Head of caudate nucleus (tissue), 42 donors: ENCODE data around the gene STRADB.

Experiments used
- DNase-seq, 42 donors: peaks; one replicate each; pipeline versions ENCODE4 v3.0.0 to v3.0.0-alpha.2; 2020 to 2021; ENCODE audit warnings: mixed read lengths in 7 of 42
- intact Hi-C: fragments of 100-400 bp; cut with DNase I; formaldehyde crosslinking; loops from one replicate; pipeline ENCODE4 v1.15.0; 2022

The STRADB gene

DNA sequence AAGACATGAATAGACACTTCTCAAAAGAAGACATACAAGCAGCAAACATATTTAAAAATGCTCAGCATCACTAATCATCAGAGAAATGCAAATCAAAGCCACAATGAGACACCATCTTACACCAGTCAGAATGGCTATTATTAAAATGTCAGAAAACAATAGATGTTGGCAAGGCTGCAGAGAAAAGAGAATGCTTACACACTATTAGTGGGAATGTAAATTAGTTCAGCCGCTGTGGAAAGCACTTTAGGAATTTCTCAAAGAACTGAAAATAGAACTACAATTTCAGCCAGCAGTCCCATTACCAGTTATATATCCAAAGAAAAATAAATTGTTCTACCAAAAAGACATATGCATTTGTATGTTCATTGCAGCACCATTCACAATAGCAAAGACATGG lies 61.7 kb downstream of the STRADB start:
- intact Hi-C loops = no loop called here
- no peak for DNase-seq

DNA sequence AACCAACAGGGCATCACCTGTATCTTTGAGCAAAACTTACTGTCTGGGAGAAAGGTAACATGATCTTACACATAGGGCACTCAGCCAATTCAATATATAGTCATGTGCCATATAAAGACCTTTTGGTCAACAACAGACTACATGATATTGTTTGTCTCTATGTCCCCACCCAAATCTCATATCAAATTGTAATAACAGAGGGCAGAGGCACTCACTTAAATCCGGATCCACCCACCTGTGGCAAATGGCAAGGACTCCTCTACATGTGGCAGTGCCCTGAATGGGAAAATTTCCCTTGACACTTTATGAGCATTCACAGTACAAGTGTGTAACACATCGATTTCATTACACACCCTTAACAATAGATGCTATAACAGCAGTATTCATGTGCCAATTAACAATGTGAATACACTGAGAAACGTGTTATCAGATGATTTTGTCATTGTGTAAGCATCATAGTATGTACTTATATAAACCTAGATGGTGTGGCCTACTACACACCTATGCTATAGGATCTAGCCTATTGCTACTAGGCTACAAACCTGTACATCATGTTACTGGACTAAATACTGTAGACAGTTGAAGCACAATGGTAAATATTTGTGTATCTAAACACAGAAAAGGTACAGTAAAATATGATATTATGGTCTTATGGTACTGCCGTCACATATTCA lies 64.2 kb downstream of the STRADB start:
- DNase-seq = no peak
- intact Hi-C loops = no loop called here

DNA sequence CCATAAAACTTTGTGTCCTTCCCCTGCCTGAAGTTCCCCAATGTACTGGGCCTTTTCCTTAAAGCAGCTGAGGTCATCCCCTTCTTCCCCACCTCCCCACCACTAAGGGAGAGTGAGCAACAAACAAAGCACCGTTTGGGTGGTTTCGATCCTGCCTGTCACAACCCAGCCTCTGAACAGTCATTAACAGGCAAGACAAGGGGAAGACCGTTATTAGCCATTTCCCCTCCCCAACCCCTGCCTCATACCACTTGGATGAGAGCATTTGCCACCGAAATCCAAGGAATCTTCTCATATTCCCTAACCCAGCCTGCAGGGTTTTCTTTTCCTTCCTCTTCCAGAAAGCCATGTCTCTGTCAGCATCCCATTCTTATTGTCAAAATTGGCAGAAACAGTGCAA lies 65.6 kb downstream of the STRADB start:
- no peak for DNase-seq
- intact Hi-C loops = no loop called here

- intact Hi-C loops = no loop called here
- no peak for DNase-seq
Observed at GRCh38 chr2:201520201-201520600, 68.7 kb downstream of the STRADB start.

GRCh38 chr2:201522965-201523364 lies 71.4 kb downstream of the STRADB start:
- intact Hi-C loops = no loop called here
- no peak for DNase-seq

GRCh38 chr2:201523506-201523905 lies 72.0 kb downstream of the STRADB start:
- intact Hi-C loops = no loop called here
- no peak for DNase-seq
